H1 (cell line): Measurements from ENCODE around the gene SIK3. TPM values are rescaled to one million over a fixed set of nuclear protein-coding genes. Genes with fewer than 3 reads are reported as not detected.

Experiments used
- CTCF ChIA-PET: fragments of 300-600 bp; sonication (Branson Sonifier 250); formaldehyde crosslinking; loops from one replicate; lab custom pipeline; 2021; ENCODE audit not compliant: partially characterized antibody; lab: Charles Lee
- POLR2A ChIA-PET: fragments of 300-600 bp; sonication (Branson Sonifier 250); formaldehyde crosslinking; loops from one replicate; lab custom pipeline; 2021; ENCODE audit warnings: inconsistent platforms; ENCODE audit not compliant: partially characterized antibody; lab: Charles Lee
- DNase-seq, 2 experiments: peaks; one replicate each; pipeline versions ENCODE4 v3.0.0 to v3.0.0-alpha.2; 2010 to 2022; ENCODE audit warnings: low spot score in 2 of 2, low read depth in 1 of 2, mixed read lengths in 1 of 2
- FAIRE-seq: peaks from 2 replicates; lab custom pipeline; 2011; peaks lifted over from hg19 to GRCh38; lab: Jason Lieb, UNC
- H2AFZ ChIP-seq: 2 replicates; pipeline ENCODE4 v1.8.1; 2012; ENCODE audit warnings: low read length, inconsistent platforms
- H2AK5ac ChIP-seq: 2 replicates; pipeline ENCODE4 v1.6.1; 2013; ENCODE audit warnings: low read depth, low read length
- H2BK120ac ChIP-seq: replicated peaks from 2 replicates; pipeline ENCODE3; 2013; ENCODE audit warnings: low read depth, low read length, inconsistent platforms
- H2BK12ac ChIP-seq: 2 replicates; pipeline ENCODE4 v1.6.1; 2013; ENCODE audit warnings: low read depth, low read length
- H2BK15ac ChIP-seq: 2 replicates; pipeline ENCODE4 v1.6.1; 2013; ENCODE audit warnings: low read length
- H2BK20ac ChIP-seq: 2 replicates; pipeline ENCODE4 v1.6.1; 2013; ENCODE audit warnings: low read length
- H2BK5ac ChIP-seq: 2 replicates; pipeline ENCODE4 v1.6.1; 2013; ENCODE audit warnings: low read depth, low read length
- H3K14ac ChIP-seq: 2 replicates; pipeline ENCODE4 v1.6.1; 2013; ENCODE audit warnings: inconsistent platforms; ENCODE audit not compliant: insufficient read length
- H3K18ac ChIP-seq: 2 replicates; pipeline ENCODE4 v1.6.1; 2013; ENCODE audit warnings: low read length; ENCODE audit errors: extremely low read depth
- H3K23ac ChIP-seq: 2 replicates; pipeline ENCODE4 v1.6.1; 2013; ENCODE audit warnings: inconsistent platforms; ENCODE audit not compliant: insufficient read length
- H3K23me2 ChIP-seq: 2 replicates; pipeline ENCODE4 v1.6.1; 2013; ENCODE audit warnings: low read depth, low read length
- H3K27ac ChIP-seq: 2 replicates; pipeline ENCODE4 v1.6.1; 2011; ENCODE audit warnings: low read depth, low read length, inconsistent platforms
- H3K27me3 ChIP-seq, 4 experiments: replicated peaks in 1 of 4; 1 replicate in 1 of 4; 2 replicates in 3 of 4; pipeline versions ENCODE4 v1.6.1 to v1.8.1; 2011 to 2013; ENCODE audit warnings: low read length in 3 of 4, mild to moderate bottlenecking in 3 of 4, inconsistent platforms in 2 of 4, mixed read lengths in 2 of 4, moderate library complexity in 1 of 4; ENCODE audit not compliant: control insufficient read depth in 3 of 4, insufficient read depth in 3 of 4; ENCODE audit errors: extremely low read depth in 1 of 4
- H3K36me3 ChIP-seq, 4 experiments: 2 replicates each; pipeline versions ENCODE4 v1.6.1 to v1.8.1; 2011 to 2013; ENCODE audit warnings: mild to moderate bottlenecking in 4 of 4, low read length in 3 of 4, moderate library complexity in 2 of 4, control low read depth in 1 of 4, inconsistent platforms in 1 of 4; ENCODE audit not compliant: insufficient read depth in 4 of 4, control insufficient read depth in 2 of 4
- H3K4ac ChIP-seq: replicated peaks from 2 replicates; pipeline ENCODE3; 2013; ENCODE audit warnings: low read length, low read depth, mixed read lengths, inconsistent platforms; ENCODE audit not compliant: insufficient read length
- H3K4me1 ChIP-seq, 4 experiments: replicated peaks in 1 of 4; 1 replicate in 1 of 4; 2 replicates in 3 of 4; pipeline versions ENCODE4 v1.6.1 to v1.8.1; 2011 to 2013; ENCODE audit warnings: low read length in 3 of 4, inconsistent platforms in 2 of 4, mixed read lengths in 1 of 4; ENCODE audit not compliant: insufficient read depth in 4 of 4, control insufficient read depth in 3 of 4
- H3K4me2 ChIP-seq, 2 experiments: 2 replicates each; pipeline versions ENCODE4 v1.6.1 to v1.8.1; 2011 to 2013; ENCODE audit warnings: low read depth in 2 of 2, low read length in 2 of 2, control low read depth in 1 of 2, inconsistent platforms in 1 of 2, mild to moderate bottlenecking in 1 of 2; ENCODE audit not compliant: insufficient read depth in 1 of 2
- H3K4me3 ChIP-seq, 4 experiments: fragments of 200-600, 300-600 bp in 1 of 4; sonication (generic), shearing (Covaris generic), sonication (Bioruptor Twin) in 1 of 4; 2 replicates each; pipeline versions ENCODE4 v1.5.1 to v1.8.1; 2011 to 2016; ENCODE audit warnings: low read length in 4 of 4, low read depth in 3 of 4, control low read depth in 2 of 4, inconsistent platforms in 2 of 4, mild to moderate bottlenecking in 2 of 4, mixed read lengths in 1 of 4, moderate library complexity in 1 of 4; ENCODE audit not compliant: insufficient read depth in 2 of 4; ENCODE audit errors: extremely low read depth in 1 of 4
- H3K56ac ChIP-seq: replicated peaks from 2 replicates; pipeline ENCODE3; 2013; ENCODE audit warnings: low read depth, mild to moderate bottlenecking, mixed read lengths, low read length, inconsistent platforms; ENCODE audit not compliant: insufficient read length
- H3K79me1 ChIP-seq: 2 replicates; pipeline ENCODE4 v1.6.1; 2013; ENCODE audit warnings: low read depth, low read length, control low read depth
- H3K79me2 ChIP-seq, 2 experiments: 2 replicates each; pipeline versions ENCODE4 v1.6.1 to v1.8.1; 2012 to 2013; ENCODE audit warnings: low read length in 2 of 2, mild to moderate bottlenecking in 2 of 2, inconsistent platforms in 1 of 2; ENCODE audit not compliant: insufficient read depth in 2 of 2, control insufficient read depth in 1 of 2
- H3K9ac ChIP-seq, 4 experiments: replicated peaks in 1 of 4; 1 replicate in 1 of 4; 2 replicates in 3 of 4; pipeline versions ENCODE4 v1.6.1 to v1.8.1; 2011 to 2013; ENCODE audit warnings: low read depth in 3 of 4, low read length in 3 of 4, control low read depth in 2 of 4, mild to moderate bottlenecking in 2 of 4, moderate library complexity in 2 of 4, inconsistent platforms in 1 of 4; ENCODE audit errors: extremely low read depth in 1 of 4
- H3K9me3 ChIP-seq, 2 experiments: 2 replicates each; pipeline versions ENCODE4 v1.6.1 to v1.8.1; 2012 to 2013; ENCODE audit warnings: mild to moderate bottlenecking in 2 of 2, moderate library complexity in 2 of 2, control low read depth in 1 of 2, inconsistent platforms in 1 of 2, low read depth in 1 of 2, low read length in 1 of 2, mixed read lengths in 1 of 2; ENCODE audit not compliant: insufficient read depth in 2 of 2
- H4K20me1 ChIP-seq, 2 experiments: replicated peaks in 1 of 2; 2 replicates each; pipeline versions ENCODE3 to v1.8.1; 2011 to 2013; ENCODE audit warnings: inconsistent platforms in 2 of 2, low read length in 2 of 2, mild to moderate bottlenecking in 1 of 2; ENCODE audit not compliant: insufficient read depth in 2 of 2, control insufficient read depth in 1 of 2
- H4K5ac ChIP-seq: 2 replicates; pipeline ENCODE4 v1.6.1; 2013; ENCODE audit warnings: low read length, low read depth, mixed read lengths, inconsistent platforms; ENCODE audit not compliant: insufficient read length
- H4K8ac ChIP-seq: 2 replicates; pipeline ENCODE4 v1.8.0; 2013; ENCODE audit warnings: mild to moderate bottlenecking, moderate library complexity, low read length, inconsistent platforms; ENCODE audit not compliant: insufficient read depth; ENCODE audit errors: extremely low read depth
- H4K91ac ChIP-seq: replicated peaks from 2 replicates; pipeline ENCODE3; 2013; ENCODE audit warnings: low read length, mixed read lengths, inconsistent platforms; ENCODE audit not compliant: insufficient read length
- ASH2L ChIP-seq: fragments of 200-600, 300-600 bp; sonication (generic); IDR thresholded peaks from one replicate; pipeline ENCODE4 v1.7.1; 2017; ENCODE audit warnings: low read length
- CBX5 ChIP-seq: fragments of 300-800, 300-1000 bp; sonication (generic); IDR thresholded peaks from 2 replicates; pipeline ENCODE4 v1.7.1; 2016; ENCODE audit warnings: antibody characterized with exemption, low read length, low read depth
- CREB1 ChIP-seq: IDR thresholded peaks from 2 replicates; pipeline ENCODE4 v1.6.1; 2012; ENCODE audit warnings: inconsistent platforms
- EZH2 ChIP-seq: fragments of 200-600 bp; sonication (generic); IDR thresholded peaks from 2 replicates; pipeline ENCODE4 v1.7.1; 2012; ENCODE audit warnings: low read depth, mild to moderate bottlenecking, moderate library complexity, low read length, inconsistent platforms; ENCODE audit not compliant: severe bottlenecking
- GTF2F1 ChIP-seq: IDR thresholded peaks from 2 replicates; pipeline ENCODE4 v1.6.1; 2012; ENCODE audit warnings: low read depth, low read length, improper control_type of control experiment, borderline replicate concordance
- HDAC2 ChIP-seq, 2 experiments: fragments of 300-600 bp in 1 of 2; sonication (generic) in 1 of 2; IDR thresholded peaks; 2 replicates each; pipeline ENCODE4 v1.6.1; 2011 to 2012; ENCODE audit warnings: low read depth in 2 of 2, low read length in 2 of 2, mild to moderate bottlenecking in 2 of 2, moderate library complexity in 2 of 2, borderline replicate concordance in 1 of 2, inconsistent platforms in 1 of 2
- JUN ChIP-seq: IDR thresholded peaks from 2 replicates; pipeline ENCODE4 v1.6.1; 2011; ENCODE audit warnings: low read depth, mild to moderate bottlenecking, improper control_type of control experiment, low read length
- JUND ChIP-seq: IDR thresholded peaks from 2 replicates; pipeline ENCODE4 v1.6.1; 2011; ENCODE audit warnings: mild to moderate bottlenecking, improper control_type of control experiment, low read length
- MAFK ChIP-seq: IDR thresholded peaks from 2 replicates; pipeline ENCODE4 v1.6.1; 2012; ENCODE audit warnings: low read depth, mild to moderate bottlenecking, improper control_type of control experiment, low read length
- POLR2AphosphoS5 ChIP-seq: IDR thresholded peaks from 2 replicates; pipeline ENCODE4 v1.6.1; 2011; ENCODE audit warnings: low read depth, low read length
- RXRA ChIP-seq: IDR thresholded peaks from 2 replicates; pipeline ENCODE4 v1.6.1; 2011; ENCODE audit warnings: low read depth, mild to moderate bottlenecking, low read length, moderate library complexity; ENCODE audit not compliant: insufficient read depth
- SIRT6 ChIP-seq: IDR thresholded peaks from one replicate; pipeline ENCODE4 v1.7.1; 2012; ENCODE audit warnings: low read length, inconsistent platforms
- SP4 ChIP-seq: IDR thresholded peaks from 2 replicates; pipeline ENCODE4 v1.6.1; 2012; ENCODE audit warnings: low read length, inconsistent platforms
- TAF1 ChIP-seq: IDR thresholded peaks from 2 replicates; pipeline ENCODE4 v1.6.1; 2011; ENCODE audit warnings: mild to moderate bottlenecking, low read depth, low read length
- TAF7 ChIP-seq: optimal IDR thresholded peaks from 2 replicates; pipeline ENCODE3; 2011; ENCODE audit warnings: low read depth, mild to moderate bottlenecking, inconsistent platforms, low read length, moderate library complexity, borderline replicate concordance
- ZNF274 ChIP-seq: IDR thresholded peaks from 2 replicates; pipeline ENCODE4 v1.7.0; 2012; ENCODE audit warnings: low read length, borderline replicate concordance; ENCODE audit errors: extremely low read depth
- WGBS, 2 experiments: shearing (Covaris generic) in 1 of 2; methylation state at CpG; one replicate each; pipeline versions ENCODE4 v1.1.6 to v1.1.7; 2013 to 2015; ENCODE audit warnings: low lambda C conversion rate in 2 of 2, mixed read lengths in 2 of 2, inconsistent platforms in 1 of 2, low coverage in 1 of 2, missing lambda C conversion rate in 1 of 2; ENCODE audit not compliant: insufficient replicate concordance in 2 of 2, insufficient coverage in 1 of 2, insufficient read length in 1 of 2; ENCODE audit errors: extremely low coverage in 1 of 2, missing lambda C conversion rate in 1 of 2; 5-methylcytosine and 5-hydroxymethylcytosine counted together
- polyA plus RNA-seq, 7 experiments: library from polyadenylated mRNA; depleted of rRNA in 3 of 7; stranded (reverse) in 5 of 7; unstranded in 2 of 7; fragments of >200 nt in 5 of 7; fragments of 200-250 nt in 2 of 7; gene quantifications; 1 replicate in 5 of 7; 2 replicates in 1 of 7; 4 replicates in 1 of 7; pipeline versions ENCODE4 v1.2.1 to v1.2.3, GENCODE V29; 2011 to 2013; ENCODE audit warnings: missing spikeins in 2 of 7, mixed read lengths in 2 of 7
- total RNA-seq: library from RNA; stranded (reverse); fragmentation: NEBNext Ultra II Directional; extraction: Animal tissue kit (Norgen Biotek cat#: 25700); gene quantifications from 2 replicates; pipeline ENCODE4 v1.2.1, GENCODE V29; 2021

SIK3 gene
- total and polyA plus RNA-seq, 2 of the 8 experiments (the other 6 are each of a cell fraction or from before 2014, with no cell fraction given): 19.9 to 32.1 TPM

DNA sequence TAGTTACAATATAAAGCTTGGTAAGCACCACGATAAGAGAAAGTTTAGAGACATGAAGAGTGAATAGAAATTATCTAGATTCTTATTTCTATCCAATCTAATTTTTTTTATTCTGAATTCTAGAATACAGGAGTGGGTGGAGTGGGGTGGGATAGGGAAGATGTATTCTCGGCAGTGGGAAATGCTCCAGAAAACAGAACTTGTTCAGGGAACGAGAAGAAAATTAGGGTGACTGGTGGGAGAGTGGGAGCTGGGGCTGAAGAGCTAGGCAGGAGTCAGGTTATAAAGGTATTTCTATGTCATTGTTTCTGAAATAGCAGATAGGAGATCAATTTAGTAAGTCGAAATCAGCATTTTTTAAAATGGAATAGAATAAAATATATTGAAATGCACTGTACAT, 207.6 kb downstream of the SIK3 start:
- Histone ChIP-seq H4K8ac (no peak overlapping the region), H3K4me3 (no peak overlapping the region), H3K27me3 (no peaks in the 10 kb centered on the region), H2AK5ac (no peak overlapping the region), H3K79me1 (no peaks in the 10 kb centered on the region), H2BK120ac (no peak overlapping the region), H3K9me3 (no peaks in the 10 kb centered on the region), H4K20me1 (peaks cover 0 to 2% of the 10 kb centered on the region in 2 experiments), H3K4me2 (no peak overlapping the region), H3K4me1 (no peaks in the 10 kb centered on the region), H2BK5ac (no peak overlapping the region), H3K56ac (no peak overlapping the region), H2BK20ac (no peak overlapping the region), H3K36me3 (peaks cover 0 to 11% (median 3%) of the 10 kb centered on the region in 4 experiments; a peak in 4 of 8 replicates), H3K79me2 (no peaks in the 10 kb centered on the region), H2BK15ac (no peak overlapping the region), H2BK12ac (no peak overlapping the region), H3K18ac (no peak overlapping the region), H3K4ac (no peak overlapping the region), H3K23ac (no peak overlapping the region), H2AFZ (no peak overlapping the region), H3K14ac (no peak overlapping the region), H3K9ac (no peak overlapping the region), H4K91ac (no peak overlapping the region), H3K27ac (no peak overlapping the region), H3K23me2 (no peaks in the 10 kb centered on the region), H4K5ac (no peak overlapping the region)
- POLR2A ChIA-PET: no interaction called here
- no peak for FAIRE-seq
- CTCF ChIA-PET: interaction anchor here (1.3 to 2.9 kb wide), 2 partner anchors 10 to 23 kb away, joined by 3 to 14 read pairs; no protein-coding TSS in a partner anchor
- WGBS, 2 experiments: 87% methylated on average over 4 of the region's 4 CpGs; no CpG with 5 or more reads in 1 of the 2 experiments
- no peak for DNase-seq
- TF ChIP-seq JUND (no peak), ASH2L (no peak), CBX5 (no peak), ZNF274 (no peak), POLR2AphosphoS5 (no peak), GTF2F1 (no peak), TAF1 (no peak), TAF7 (no peak), SP4 (no peak), RXRA (no peak), EZH2 (no peak), JUN (no peak), HDAC2 (IDR thresholded peaks at IDR 0.05; ENCODE audit: borderline replicate concordance in 1 of 2, low read depth in 2 of 2, low read length in 2 of 2) (no peak), CREB1 (no peak), SIRT6 (no peak), MAFK (no peak)
